D721Med (cell line): ENCODE measurements around the gene GORASP1.

ENCODE experiments used
- DNase-seq: peaks from one replicate; pipeline ENCODE4 v3.0.0; 2011; ENCODE audit warnings: low spot score; ENCODE audit not compliant: insufficient read length
- FAIRE-seq: peaks from 2 replicates; lab custom pipeline; 2011; peaks lifted over from hg19 to GRCh38; lab: Jason Lieb, UNC
- TF ChIP-seq, protein P1 (sequence below): IDR thresholded peaks from 2 replicates; pipeline ENCODE4 v1.5.1; 2012; ENCODE audit warnings: mild to moderate bottlenecking, control low read depth; ENCODE audit not compliant: insufficient read depth; ENCODE audit errors: missing control alignments

The GORASP1 gene

DNA sequence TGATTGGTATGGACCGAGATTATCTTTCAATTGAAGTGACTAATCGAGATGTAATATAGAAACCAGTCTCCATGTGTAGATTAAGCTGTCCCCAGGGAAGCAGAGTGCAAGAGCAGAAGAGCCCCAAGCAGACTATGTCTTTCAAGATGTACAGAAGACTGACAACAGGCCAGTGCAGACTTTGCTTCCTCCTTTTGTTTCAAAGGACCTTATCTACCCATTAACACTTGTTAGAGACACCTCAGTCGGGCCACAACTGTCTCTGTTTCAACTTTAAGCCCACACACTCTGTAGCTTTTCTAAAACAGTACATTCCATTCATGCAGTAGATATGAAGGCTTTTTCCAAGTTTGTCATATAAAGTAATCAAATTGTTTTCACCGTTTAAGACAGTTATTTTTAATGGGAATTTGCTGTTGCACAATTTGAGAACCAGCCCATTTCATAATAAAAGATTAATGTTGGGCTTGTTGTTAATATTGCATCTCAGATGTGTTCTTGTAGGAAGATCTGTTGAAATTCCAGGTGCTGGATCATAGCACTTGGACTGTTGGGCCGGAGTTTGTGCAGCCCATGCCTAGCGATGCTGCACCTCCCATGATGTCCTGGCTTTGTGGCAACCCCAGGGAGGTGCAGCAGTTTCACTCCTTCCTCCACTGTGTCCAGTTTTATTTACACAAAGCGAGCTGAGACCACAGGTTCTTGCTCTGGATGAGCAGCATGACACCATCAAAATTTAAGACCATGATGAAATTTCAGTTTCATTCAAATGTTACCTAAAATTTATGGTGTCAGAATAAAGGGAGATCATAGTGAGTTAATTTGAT, 12.4 kb downstream of the GORASP1 start:
- FAIRE-seq (no peak), DNase-seq (no peak)
- TF ChIP-seq, protein P1, sequence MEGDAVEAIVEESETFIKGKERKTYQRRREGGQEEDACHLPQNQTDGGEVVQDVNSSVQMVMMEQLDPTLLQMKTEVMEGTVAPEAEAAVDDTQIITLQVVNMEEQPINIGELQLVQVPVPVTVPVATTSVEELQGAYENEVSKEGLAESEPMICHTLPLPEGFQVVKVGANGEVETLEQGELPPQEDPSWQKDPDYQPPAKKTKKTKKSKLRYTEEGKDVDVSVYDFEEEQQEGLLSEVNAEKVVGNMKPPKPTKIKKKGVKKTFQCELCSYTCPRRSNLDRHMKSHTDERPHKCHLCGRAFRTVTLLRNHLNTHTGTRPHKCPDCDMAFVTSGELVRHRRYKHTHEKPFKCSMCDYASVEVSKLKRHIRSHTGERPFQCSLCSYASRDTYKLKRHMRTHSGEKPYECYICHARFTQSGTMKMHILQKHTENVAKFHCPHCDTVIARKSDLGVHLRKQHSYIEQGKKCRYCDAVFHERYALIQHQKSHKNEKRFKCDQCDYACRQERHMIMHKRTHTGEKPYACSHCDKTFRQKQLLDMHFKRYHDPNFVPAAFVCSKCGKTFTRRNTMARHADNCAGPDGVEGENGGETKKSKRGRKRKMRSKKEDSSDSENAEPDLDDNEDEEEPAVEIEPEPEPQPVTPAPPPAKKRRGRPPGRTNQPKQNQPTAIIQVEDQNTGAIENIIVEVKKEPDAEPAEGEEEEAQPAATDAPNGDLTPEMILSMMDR: no peak

GRCh38 chr3:39090922-39091321, 16.5 kb downstream of the GORASP1 start:
- TF ChIP-seq, protein P1: no peak
- no peak for FAIRE-seq
- no peak for DNase-seq

DNA sequence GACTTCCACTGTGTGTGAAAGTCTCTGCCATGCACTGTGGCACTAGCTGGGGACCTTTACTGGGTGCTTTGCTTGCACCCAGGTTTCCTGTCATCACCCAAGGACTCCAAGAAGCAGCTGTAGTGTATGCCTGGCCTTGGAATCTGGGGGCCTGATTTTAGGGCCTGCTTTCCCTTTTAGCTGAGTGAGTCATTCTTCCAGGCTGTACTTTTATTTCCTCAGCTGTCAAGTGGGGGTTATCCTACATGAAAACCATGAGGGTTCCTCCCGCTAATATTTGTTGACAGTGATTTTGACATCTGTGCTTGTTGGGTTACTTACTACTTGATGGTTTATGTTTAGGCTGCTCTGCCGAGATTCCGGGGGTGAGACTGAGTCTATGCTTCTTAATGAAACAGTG, 18.5 kb downstream of the GORASP1 start:
- DNase-seq (no peak), FAIRE-seq (no peak)
- TF ChIP-seq, protein P1: no peak

- FAIRE-seq (no peak), DNase-seq (no peak)
- TF ChIP-seq, protein P1: no peak
Measured at GRCh38 chr3:39088456-39088855, 19.0 kb downstream of the GORASP1 start.

DNA sequence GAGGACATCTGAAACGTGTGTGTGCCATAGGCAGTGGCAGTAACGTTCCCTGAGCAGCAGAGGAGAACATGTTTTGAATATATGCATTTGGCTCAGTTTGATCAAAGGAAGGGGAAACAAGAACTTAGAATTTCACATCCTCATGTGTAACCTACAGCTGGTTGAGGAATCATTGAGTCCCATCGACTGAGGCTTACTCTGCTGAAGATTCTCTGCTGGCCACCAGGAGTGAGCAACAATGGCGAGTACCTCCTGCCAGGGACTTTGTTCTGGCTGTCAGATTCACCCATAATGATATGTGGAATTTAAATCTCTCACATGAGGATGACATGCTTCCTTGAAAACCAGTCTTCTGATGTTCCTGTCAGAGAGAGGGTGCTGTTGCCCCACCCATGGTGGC, 21.3 kb downstream of the GORASP1 start:
- no peak for FAIRE-seq
- TF ChIP-seq, protein P1: no peak
- DNase-seq: no peak

DNA sequence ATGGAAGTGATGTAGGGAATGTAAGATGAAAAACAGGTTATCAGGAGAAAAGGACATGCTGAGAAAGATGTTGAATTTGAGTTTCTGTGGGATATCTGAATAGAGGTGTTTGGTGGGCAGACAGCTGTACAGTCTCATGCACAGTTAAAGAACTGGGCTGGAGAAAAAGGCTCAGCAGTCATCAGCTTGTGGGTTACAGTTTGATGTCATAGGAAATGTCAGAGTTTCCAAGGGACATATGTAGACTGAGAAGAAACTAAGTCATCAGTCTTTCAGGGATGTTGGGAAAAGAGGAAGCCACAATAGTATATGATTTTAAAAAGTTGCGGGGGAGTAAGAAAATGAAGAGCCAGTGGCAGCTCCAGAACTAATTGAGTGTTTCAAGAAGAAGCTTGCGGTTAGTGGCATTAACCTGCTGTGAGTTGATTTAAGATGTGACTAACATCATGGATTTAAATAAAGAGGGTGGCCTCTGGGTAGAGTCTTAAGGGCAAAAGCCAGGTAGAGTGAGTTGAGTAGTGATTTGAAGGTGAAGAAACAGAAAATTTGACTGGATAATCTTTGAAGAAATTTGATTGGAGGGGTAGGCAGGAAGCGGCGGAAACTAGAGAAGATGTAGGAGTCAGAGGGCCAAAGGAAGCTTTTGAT, 24.6 kb downstream of the GORASP1 start:
- DNase-seq (no peak), FAIRE-seq (no peak)
- TF ChIP-seq, protein P1: no peak

GRCh38 chr3:39080026-39080425, 27.4 kb downstream of the GORASP1 start:
- TF ChIP-seq, protein P1: no peak
- FAIRE-seq (no peak), DNase-seq (no peak)
